ENCODE measurements around the gene EEF2K. TPM values are rescaled to one million over a fixed set of nuclear protein-coding genes. Genes with fewer than 3 reads are reported as not detected.

EEF2K gene
- total and polyA plus RNA-seq, 2 of the 13 experiments (the other 11 are each of a cell fraction or from before 2014, with no cell fraction given), result 22.0 to 23.8 TPM

DNA sequence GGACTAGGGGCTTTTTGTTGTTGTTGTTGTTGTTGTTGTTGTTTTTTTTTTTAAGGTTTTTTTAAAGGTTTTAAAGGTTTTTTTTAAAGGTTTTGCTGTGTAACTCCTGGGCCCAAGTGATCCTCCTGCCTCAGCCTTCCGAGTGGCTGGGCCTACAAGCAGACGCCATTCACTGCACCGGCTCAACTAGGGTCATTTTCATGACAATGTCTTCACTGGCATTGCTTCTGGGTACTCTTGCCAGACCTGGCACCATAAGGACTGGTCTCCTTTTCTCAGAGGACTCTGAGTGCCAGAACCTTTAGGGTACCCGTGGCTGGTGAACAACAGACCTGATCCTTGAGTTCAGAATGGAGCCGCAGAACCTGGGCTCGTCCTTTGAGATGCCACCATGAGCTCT lies 111.5 kb downstream of the EEF2K start:
- Histone ChIP-seq H3K9me3 (ENCODE audit: low read length) (no peaks in the 10 kb centered on the region), H3K4me3 (replicated peaks in 1 of 3; ENCODE audit: insufficient read depth in 1 of 3, low read depth in 2 of 3, low read length in 3 of 3) (no peak overlapping the region), H4K20me1 (ENCODE audit: insufficient read depth, low read length) (peaks cover 23% of the 10 kb centered on the region; the same call in 1 of the 2 replicates), H3K36me3 (replicated peaks in 1 of 2; ENCODE audit: control insufficient read depth in 1 of 2, insufficient read depth in 2 of 2, low read length in 2 of 2) (peaks cover 65 to 96% of the 10 kb centered on the region in 2 experiments), H3K9ac (ENCODE audit: insufficient read depth, low read depth, low read length) (no peak overlapping the region), H3K27ac (ENCODE audit: extremely low read length, insufficient read depth, low read length) (no peak overlapping the region), H2AFZ (ENCODE audit: low read length) (no peak overlapping the region), H3K4me1 (ENCODE audit: insufficient read depth, low read length) (0 out of 2 replicates have a peak, but pooled peaks cover 7% of the 10 kb centered on the region), H3K4me2 (ENCODE audit: low read depth, low read length) (no peak overlapping the region), H3K27me3 (ENCODE audit: control insufficient read depth in 1 of 2, insufficient read depth in 2 of 2, low read length in 2 of 2) (no peaks in the 10 kb centered on the region), H3K79me2 (ENCODE audit: insufficient read depth, low read length) (peaks cover 14% of the 10 kb centered on the region)
- ChIA-PET CTCF (ENCODE audit: low intra/inter-chr PET ratio, low total read pairs) (no interaction called here), POLR2A (no interaction called here)
- intact Hi-C loops (cut with micrococcal nuclease; ENCODE audit: unreplicated experiment) (no loop called here), in situ Hi-C loops (cut with HindIII; ENCODE audit: extremely low pct_ligation_motif_present, low pct_unique_long_range_greater_than_20kb) (no loop called here)
- no peak for DNase-seq (ENCODE audit: low spot score)
- WGBS (ENCODE audit: low lambda C conversion rate), result 99% methylated on average over 6 of the region's 6 CpGs
- ATAC-seq, result no peak
- no TSS peak for BruUV-seq (replicated peaks)
- 0 out of 2 replicates have a peak, but pooled peaks have one; percentile 44 for TF ChIP-seq FOXP1 (IDR thresholded peaks at IDR 0.05)
- no peak for TF ChIP-seq FOXP1 (CRISPR knock-in tag; IDR thresholded peaks at IDR 0.05)
- no peak for TF ChIP-seq NBN (conservative IDR thresholded peaks at IDR 0.05)
- FAIRE-seq, result no peak

DNA sequence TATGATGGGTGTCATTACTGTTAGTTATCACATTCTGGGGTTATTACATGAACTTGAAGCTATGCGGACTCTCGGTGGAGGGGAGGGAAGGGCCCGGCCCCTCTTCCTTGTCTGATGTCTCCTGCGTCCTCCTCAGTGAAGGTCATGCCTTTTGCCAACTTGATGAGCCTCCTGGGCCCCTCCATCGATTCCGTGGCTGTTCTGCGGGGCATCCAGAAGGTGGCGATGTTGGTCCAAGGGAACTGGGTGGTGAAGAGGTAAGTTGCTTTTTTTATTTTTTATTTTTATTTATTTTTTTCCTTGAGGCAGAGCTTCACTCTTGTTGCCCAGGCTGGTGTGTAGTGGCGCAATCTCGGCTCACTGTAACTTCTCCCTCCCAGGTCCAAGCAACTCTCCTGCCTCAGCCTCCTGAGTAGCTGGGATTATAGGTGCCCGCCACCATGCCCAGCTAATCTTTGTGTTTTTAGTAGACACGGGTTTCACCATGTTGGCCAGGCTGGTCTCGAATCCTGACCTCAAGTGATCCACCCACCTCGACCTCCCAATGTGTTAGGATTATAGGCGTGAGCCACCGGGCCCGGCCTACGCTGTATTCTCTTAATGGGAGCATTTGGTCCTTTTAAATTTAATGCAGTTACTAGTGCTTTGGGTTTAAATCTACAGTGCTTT lies 112.7 kb downstream of the EEF2K start:
- CTCF ChIA-PET (ENCODE audit: low intra/inter-chr PET ratio, low total read pairs), result no interaction called here
- H3K9me3 ChIP-seq (ENCODE audit: low read length), result no peaks in the 10 kb centered on the region
- H3K36me3 ChIP-seq (replicated peaks in 1 of 2; ENCODE audit: control insufficient read depth in 1 of 2, insufficient read depth in 2 of 2, low read length in 2 of 2), result peaks cover 62 to 96% of the 10 kb centered on the region in 2 experiments
- FAIRE-seq, result peak; percentile 43
- DNase-seq (ENCODE audit: low spot score), result peak; percentile 45
- intact Hi-C loops (cut with micrococcal nuclease; ENCODE audit: unreplicated experiment), result no loop called here
- BruUV-seq (replicated peaks), result no TSS peak
- POLR2A ChIA-PET, result no interaction called here
- 90% methylated on average over 18 of the region's 18 CpGs for WGBS (ENCODE audit: low lambda C conversion rate)
- in situ Hi-C loops (cut with HindIII; ENCODE audit: extremely low pct_ligation_motif_present, low pct_unique_long_range_greater_than_20kb), result no loop called here
- no peak overlapping the region for H2AFZ ChIP-seq (ENCODE audit: low read length)
- no peak overlapping the region for H3K4me2 ChIP-seq (ENCODE audit: low read depth, low read length)
- H3K27me3 ChIP-seq (ENCODE audit: control insufficient read depth in 1 of 2, insufficient read depth in 2 of 2, low read length in 2 of 2), result no peaks in the 10 kb centered on the region
- ATAC-seq, result no peak
- H3K4me1 ChIP-seq (ENCODE audit: insufficient read depth, low read length), result 0 out of 2 replicates have a peak, but pooled peaks cover 7% of the 10 kb centered on the region
- peaks cover 23% of the 10 kb centered on the region; the same call in 1 of the 2 replicates for H4K20me1 ChIP-seq (ENCODE audit: insufficient read depth, low read length)
- no peak overlapping the region for H3K4me3 ChIP-seq (replicated peaks in 1 of 3; ENCODE audit: insufficient read depth in 1 of 3, low read depth in 2 of 3, low read length in 3 of 3)
- H3K9ac ChIP-seq (ENCODE audit: insufficient read depth, low read depth, low read length), result no peak overlapping the region
- no peak overlapping the region for H3K27ac ChIP-seq (ENCODE audit: extremely low read length, insufficient read depth, low read length)
- H3K79me2 ChIP-seq (ENCODE audit: insufficient read depth, low read length), result peaks cover 14% of the 10 kb centered on the region
- TF ChIP-seq ETV6 (CRISPR knock-in tag; conservative IDR thresholded peaks at IDR 0.05) (no peak), JUND (CRISPR knock-in tag; IDR thresholded peaks at IDR 0.05) (no peak), HHEX (CRISPR knock-in tag; IDR thresholded peaks at IDR 0.05) (no peak), HDAC1 (CRISPR knock-in tag; IDR thresholded peaks at IDR 0.05) (peak; percentile 18; the same call in 1 of the 2 replicates), RAD51 (IDR thresholded peaks at IDR 0.05; ENCODE audit: borderline replicate concordance) (no peak), ARHGAP35 (CRISPR knock-in tag; IDR thresholded peaks at IDR 0.05; ENCODE audit: borderline replicate concordance) (no peak), HMG20A (CRISPR knock-in tag; IDR thresholded peaks at IDR 0.05; ENCODE audit: borderline replicate concordance) (no peak), ZNF282 (IDR thresholded peaks at IDR 0.05; ENCODE audit: partially characterized antibody) (no peak), RBM22 (optimal IDR thresholded peaks at IDR 0.05; ENCODE audit: low read length) (peak; percentile 91), SMAD9 (CRISPR knock-in tag; IDR thresholded peaks at IDR 0.05) (no peak), ZNF468 (CRISPR knock-in tag; IDR thresholded peaks at IDR 0.05) (no peak), ZNF513 (CRISPR knock-in tag; conservative IDR thresholded peaks at IDR 0.05) (no peak), PPARG (CRISPR knock-in tag; conservative IDR thresholded peaks at IDR 0.05) (no peak), ZNF501 (CRISPR knock-in tag; IDR thresholded peaks at IDR 0.05) (no peak)
- TF ChIP-seq, protein P1, sequence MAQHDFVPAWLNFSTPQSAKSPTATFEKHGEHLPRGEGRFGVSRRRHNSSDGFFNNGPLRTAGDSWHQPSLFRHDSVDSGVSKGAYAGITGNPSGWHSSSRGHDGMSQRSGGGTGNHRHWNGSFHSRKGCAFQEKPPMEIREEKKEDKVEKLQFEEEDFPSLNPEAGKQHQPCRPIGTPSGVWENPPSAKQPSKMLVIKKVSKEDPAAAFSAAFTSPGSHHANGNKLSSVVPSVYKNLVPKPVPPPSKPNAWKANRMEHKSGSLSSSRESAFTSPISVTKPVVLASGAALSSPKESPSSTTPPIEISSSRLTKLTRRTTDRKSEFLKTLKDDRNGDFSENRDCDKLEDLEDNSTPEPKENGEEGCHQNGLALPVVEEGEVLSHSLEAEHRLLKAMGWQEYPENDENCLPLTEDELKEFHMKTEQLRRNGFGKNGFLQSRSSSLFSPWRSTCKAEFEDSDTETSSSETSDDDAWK (CRISPR knock-in tag; IDR thresholded peaks at IDR 0.05), result no peak

Data from HepG2 (cell line).